ENCODE results near the gene DCAF11.

DCAF11 gene

GRCh38 chr14:24150567-24150966 lies 36.0 kb downstream of the DCAF11 start:
- no peak for ATAC-seq
- TF ChIP-seq ZNF565 (CRISPR knock-in tag; conservative IDR thresholded peaks at IDR 0.05; ENCODE audit: low read depth) (no peak), RARB (CRISPR knock-in tag; IDR thresholded peaks at IDR 0.05) (no peak), ZNF8 (CRISPR knock-in tag; IDR thresholded peaks at IDR 0.05) (no peak), CSRNP3 (CRISPR knock-in tag; IDR thresholded peaks at IDR 0.05) (no peak), CSDC2 (CRISPR knock-in tag; IDR thresholded peaks at IDR 0.05) (no peak), ZFP3 (CRISPR knock-in tag; IDR thresholded peaks at IDR 0.05) (no peak), ZC3H10 (CRISPR knock-in tag; IDR thresholded peaks at IDR 0.05) (no peak), SNAI2 (CRISPR knock-in tag; IDR thresholded peaks at IDR 0.05) (no peak), ESRRG (CRISPR knock-in tag; IDR thresholded peaks at IDR 0.05) (no peak), TCF4 (CRISPR knock-in tag; IDR thresholded peaks at IDR 0.05; ENCODE audit: borderline replicate concordance) (no peak), ARNTL (CRISPR knock-in tag; IDR thresholded peaks at IDR 0.05; ENCODE audit: borderline replicate concordance, low read depth) (no peak), PPARA (CRISPR knock-in tag; IDR thresholded peaks at IDR 0.05; ENCODE audit: borderline replicate concordance) (no peak), TOX (CRISPR knock-in tag; IDR thresholded peaks at IDR 0.05; ENCODE audit: borderline replicate concordance) (no peak), POU6F1 (CRISPR knock-in tag; IDR thresholded peaks at IDR 0.05; ENCODE audit: borderline replicate concordance, low read depth) (no peak), OSR1 (CRISPR knock-in tag; IDR thresholded peaks at IDR 0.05) (no peak), CREB5 (CRISPR knock-in tag; IDR thresholded peaks at IDR 0.05; ENCODE audit: low read depth) (no peak), ZNF70 (CRISPR knock-in tag; IDR thresholded peaks at IDR 0.05) (no peak), BACH2 (CRISPR knock-in tag; IDR thresholded peaks at IDR 0.05; ENCODE audit: borderline replicate concordance) (no peak)

- TF ChIP-seq CREB5 (CRISPR knock-in tag; IDR thresholded peaks at IDR 0.05; ENCODE audit: low read depth) (no peak), ISL1 (CRISPR knock-in tag; IDR thresholded peaks at IDR 0.05) (no peak), ZNF70 (CRISPR knock-in tag; IDR thresholded peaks at IDR 0.05) (no peak), CSDC2 (CRISPR knock-in tag; IDR thresholded peaks at IDR 0.05) (no peak), ZFP30 (CRISPR knock-in tag; IDR thresholded peaks at IDR 0.05) (no peak), TSHZ2 (CRISPR knock-in tag; IDR thresholded peaks at IDR 0.05) (no peak), ARNTL (CRISPR knock-in tag; IDR thresholded peaks at IDR 0.05; ENCODE audit: borderline replicate concordance, low read depth) (no peak), SNAI2 (CRISPR knock-in tag; IDR thresholded peaks at IDR 0.05) (no peak), BACH2 (CRISPR knock-in tag; IDR thresholded peaks at IDR 0.05; ENCODE audit: borderline replicate concordance) (no peak), ESRRG (CRISPR knock-in tag; IDR thresholded peaks at IDR 0.05) (no peak), ZNF565 (CRISPR knock-in tag; conservative IDR thresholded peaks at IDR 0.05; ENCODE audit: low read depth) (no peak), GLIS3 (CRISPR knock-in tag; IDR thresholded peaks at IDR 0.05) (no peak), OSR1 (CRISPR knock-in tag; IDR thresholded peaks at IDR 0.05) (no peak), TOX (CRISPR knock-in tag; IDR thresholded peaks at IDR 0.05; ENCODE audit: borderline replicate concordance) (no peak), CSRNP3 (CRISPR knock-in tag; IDR thresholded peaks at IDR 0.05) (no peak), RARB (CRISPR knock-in tag; IDR thresholded peaks at IDR 0.05) (no peak), POU6F1 (CRISPR knock-in tag; IDR thresholded peaks at IDR 0.05; ENCODE audit: borderline replicate concordance, low read depth) (no peak), ZC3H10 (CRISPR knock-in tag; IDR thresholded peaks at IDR 0.05) (no peak)
- no peak for ATAC-seq
Measured at GRCh38 chr14:24150993-24151392, 36.4 kb downstream of the DCAF11 start.
